H4 (cell line): Measurements from ENCODE around the gene GABRB1. TPM values are rescaled to one million over a fixed set of nuclear protein-coding genes. Genes with fewer than 3 reads are reported as not detected.

ENCODE experiments used
- DNase-seq: peaks from one replicate; pipeline ENCODE4 v3.0.0-alpha.2; 2015; ENCODE audit warnings: low spot score
- total RNA-seq: library from RNA; depleted of rRNA; stranded (reverse); fragments of >200 nt; shearing (Covaris generic); gene quantifications from 2 replicates; pipeline ENCODE4 v1.2.3, GENCODE V29; 2014

The GABRB1 gene
- total RNA-seq, 1 experiment from 2014 or later = 0.04 TPM

- DNase-seq = no peak
These were observed 18.0 kb downstream of the GABRB1 start for GRCh38 chr4:47049347-47049746.

GRCh38 chr4:47050761-47051725 lies 19.7 kb downstream of the GABRB1 start:
- no peak for DNase-seq

GRCh38 chr4:47053485-47053884 lies 22.1 kb downstream of the GABRB1 start:
- no peak for DNase-seq

- no peak for DNase-seq
These were observed 22.8 kb downstream of the GABRB1 start for GRCh38 chr4:47054130-47054529.

- no peak for DNase-seq
These were observed 26.6 kb downstream of the GABRB1 start for GRCh38 chr4:47057991-47058390.

- no peak for DNase-seq
These were observed 29.2 kb downstream of the GABRB1 start for GRCh38 chr4:47060561-47060960.

- peak; percentile 50 for DNase-seq
These were observed 30.1 kb downstream of the GABRB1 start for GRCh38 chr4:47061435-47061834.

GRCh38 chr4:47065051-47065481 lies 33.7 kb downstream of the GABRB1 start:
- DNase-seq = no peak

- peak; percentile 23 for DNase-seq
These were observed 37.6 kb downstream of the GABRB1 start for GRCh38 chr4:47068986-47069385.

- DNase-seq = peak; percentile 73
These were observed 40.6 kb downstream of the GABRB1 start for GRCh38 chr4:47071901-47072341.

GRCh38 chr4:47073647-47074046 lies 42.3 kb downstream of the GABRB1 start:
- no peak for DNase-seq

- no peak for DNase-seq
These were observed 43.4 kb downstream of the GABRB1 start for GRCh38 chr4:47074816-47075215.

- DNase-seq = no peak
These were observed 43.9 kb downstream of the GABRB1 start for GRCh38 chr4:47075262-47075661.

GRCh38 chr4:47075919-47076318 lies 44.6 kb downstream of the GABRB1 start:
- DNase-seq = no peak

GRCh38 chr4:47084111-47084510 lies 52.7 kb downstream of the GABRB1 start:
- DNase-seq = no peak

GRCh38 chr4:47084795-47085194 lies 53.4 kb downstream of the GABRB1 start:
- no peak for DNase-seq

- DNase-seq = no peak
These were observed 56.9 kb downstream of the GABRB1 start for GRCh38 chr4:47088298-47088697.

GRCh38 chr4:47095884-47096283 lies 64.5 kb downstream of the GABRB1 start:
- no peak for DNase-seq

- DNase-seq = no peak
These were observed 70.1 kb downstream of the GABRB1 start for GRCh38 chr4:47101453-47101852.

GRCh38 chr4:47104986-47105385 lies 73.6 kb downstream of the GABRB1 start:
- no peak for DNase-seq

- DNase-seq = no peak
These were observed 75.2 kb downstream of the GABRB1 start for GRCh38 chr4:47106561-47106960.

GRCh38 chr4:47109379-47109778 lies 78.0 kb downstream of the GABRB1 start:
- DNase-seq = no peak

- DNase-seq = no peak
These were observed 79.3 kb downstream of the GABRB1 start for GRCh38 chr4:47110546-47111132.
